Adrenal gland (tissue), 12 donors: Measurements from ENCODE around the gene LRRC59. TPM values are rescaled to one million over a fixed set of nuclear protein-coding genes. Genes with fewer than 3 reads are reported as not detected.

Experiments
- DNase-seq, 7 donors: peaks; one replicate each; pipeline ENCODE4 v3.0.0-alpha.2; 2019 to 2020
- H3K27ac ChIP-seq, 5 donors: fragments of 200-600 bp; sonication (generic) in 4 of 5; 1 replicate in 3 of 5; 2 replicates in 2 of 5; pipeline versions ENCODE4 v1.5.1 to v1.8.0; 2016 to 2020; ENCODE audit warnings: mild to moderate bottlenecking in 1 of 5
- H3K27me3 ChIP-seq: fragments of 200-600 bp; 2 replicates; pipeline ENCODE4 v1.8.0; 2021
- H3K36me3 ChIP-seq, 2 donors: fragments of 200-600 bp; replicated peaks in 1 of 2; 1 replicate in 1 of 2; 2 replicates in 1 of 2; pipeline versions ENCODE4 v1.5.1 to v1.8.0; 2018 to 2022
- H3K4me1 ChIP-seq, 2 donors: fragments of 200-600 bp; replicated peaks in 1 of 2; 1 replicate in 1 of 2; 2 replicates in 1 of 2; pipeline versions ENCODE4 v1.5.1 to v1.8.0; 2018 to 2021
- H3K4me3 ChIP-seq, 4 donors: fragments of 200-600 bp; sonication (generic) in 3 of 4; one replicate each; pipeline ENCODE4 v1.5.1; 2016 to 2018
- H3K9me3 ChIP-seq, 3 donors: fragments of 200-600 bp; sonication (generic) in 1 of 3; replicated peaks in 1 of 3; 1 replicate in 2 of 3; 2 replicates in 1 of 3; pipeline versions ENCODE4 v1.5.1 to v1.8.0; 2016 to 2021
- CTCF ChIP-seq, 6 experiments: fragments of 450-650 bp in 4 of 6; fragments of 200-600 bp in 2 of 6; sonication (generic) in 1 of 6; IDR thresholded peaks; 1 replicate in 5 of 6; 2 replicates in 1 of 6; pipeline versions ENCODE4 v1.5.1 to v1.8.0; 2016 to 2021; ENCODE audit warnings: antibody characterized with exemption in 6 of 6, mild to moderate bottlenecking in 2 of 6, moderate library complexity in 1 of 6
- POLR2A ChIP-seq, 2 donors: fragments of 450-650 bp; IDR thresholded peaks; one replicate each; pipeline ENCODE4 v1.6.1; 2017; ENCODE audit warnings: antibody characterized with exemption in 2 of 2, mild to moderate bottlenecking in 2 of 2, moderate library complexity in 1 of 2
- WGBS, 4 donors: extraction: QIAGEN DNeasy Blood & Tissue Kit in 2 of 4; methylation state at CpG; one replicate each; pipeline versions ENCODE4 v1.1.5 to v1.1.7; 2013 to 2017; 5-methylcytosine and 5-hydroxymethylcytosine counted together
- intact Hi-C, 2 donors: fragments of 100-400 bp; cut with DNase I; formaldehyde crosslinking; loops; one replicate each; pipeline versions ENCODE4 v1.14.1 to v1.15.0; 2022 to 2023
- polyA plus RNA-seq, 3 donors: library from polyadenylated mRNA; stranded (reverse); fragments of 200-250 nt in 2 of 3; fragments of 350-450 nt in 1 of 3; fragmentation: Illumina TruSeq in 1 of 3; extraction: RNeasy Lipid Tissue Mini Kit (QIAGEN cat#74804) in 1 of 3; gene quantifications; one replicate each; pipeline ENCODE4 v1.2.3, GENCODE V29; 2013 to 2014
- small RNA-seq, 2 donors: library from RNA; depleted of rRNA; stranded (forward); fragments of <200 nt; gene quantifications; one replicate each; pipeline ENCODE3, GENCODE V24; 2016
- total RNA-seq, 9 donors: library from RNA; depleted of rRNA in 4 of 9; stranded (reverse); fragments of >200 nt in 4 of 9; fragments of 120-200 nt in 1 of 9; fragmentation: NEBNext Ultra II Directional in 1 of 9; extraction: Animal tissue kit (Norgen Biotek cat#: 25700) in 1 of 9; gene quantifications; one replicate each; pipeline versions ENCODE4 v1.1.0 to v1.2.4, GENCODE V29; 2013 to 2023
- donor health status: healthy with polysubstance abuse.
- donor health status: Bipolar disorder and iron deficiency.
- donor health status: DM: yes; HTN: yes; CAD: no.
- donor health status: DM: no; HTN: no; CAD: no.
- donor health status: DM: no; HTN: no; CAD: no.
- donor health status: DM: yes; HTN: yes; CAD: no.

LRRC59 gene
- total and polyA plus RNA-seq, 12 donors, result 38.0 to 337 (median 107) TPM

DNA sequence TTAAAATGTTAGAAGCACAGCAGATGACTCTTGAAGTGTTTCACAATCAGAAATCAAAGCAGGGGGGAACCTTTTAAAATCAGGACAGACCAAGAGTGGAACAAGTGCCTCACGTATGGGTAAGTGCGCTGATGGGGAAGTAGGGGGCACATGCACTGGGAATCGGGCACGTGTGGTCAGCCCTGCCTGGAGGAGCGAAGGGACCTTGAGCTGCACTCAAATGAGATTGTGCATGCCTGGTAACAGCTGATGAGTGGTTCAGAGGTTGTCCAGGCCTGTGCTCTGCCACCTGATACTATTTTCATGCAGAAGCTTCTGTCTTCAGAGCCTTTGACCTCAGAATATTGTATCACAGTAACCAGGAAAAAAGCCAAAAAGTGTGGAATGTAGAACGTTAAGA, 65.1 kb downstream of the LRRC59 start:
- WGBS, 4 donors, result 27 to 38% (median 31%) methylated on average over 6 of the region's 6 CpGs
- intact Hi-C loops, result no loop called here
- TF ChIP-seq CTCF (IDR thresholded peaks at IDR 0.05) (no peak), POLR2A (IDR thresholded peaks at IDR 0.05) (no peak)
- H3K27me3 ChIP-seq, result no peaks in the 10 kb centered on the region
- H3K9me3 ChIP-seq, result no peaks in the 10 kb centered on the region
- DNase-seq, result peak in 6 of 7 donors; percentile 60 to 78 (median 72)
- H3K4me1 ChIP-seq, result peaks cover 0 to 10% of the 10 kb centered on the region in 2 donors
- peak overlapping the region in 2 of 5 donors; percentile 37 to 75 for H3K27ac ChIP-seq
- no peak overlapping the region for H3K4me3 ChIP-seq
- H3K36me3 ChIP-seq, result no peaks in the 10 kb centered on the region

Small RNA genes within 50 kb of the gene (small RNA-seq; reads per million reads assigned to genes)
- 0 reads per million in 2 donors for gene RF00019

Other genes starting within 250 kb of the LRRC59 start
- gene PPP1R9B, start 246.8 kb downstream of the LRRC59 start, total RNA-seq, result 10 to 100 TPM; 23.1 to 87.0 (median 52.7) TPM
- gene PPP1R9B, start 246.8 kb downstream of the LRRC59 start, polyA plus RNA-seq, result 100 to 1,000 TPM in 1 of 3 donors, 10 to 100 TPM in 2; 21.8 to 128 (median 27.2) TPM
- 1 to 10 TPM in 3 of 9 donors, under 1 TPM in 3, not detected in 3; 0.28 to 3.0 (median 0.95) TPM for gene SGCA, start 231.5 kb downstream of the LRRC59 start, total RNA-seq
- 1 to 10 TPM in 2 of 3 donors, not detected in 1; 5.2 to 5.5 TPM for gene SGCA, start 231.5 kb downstream of the LRRC59 start, polyA plus RNA-seq
- gene COL1A1, start 195.9 kb downstream of the LRRC59 start, total RNA-seq, result 100 to 1,000 TPM in 5 of 9 donors, 10 to 100 TPM in 4; 50.2 to 263 (median 134) TPM
- gene COL1A1, start 195.9 kb downstream of the LRRC59 start, polyA plus RNA-seq, result 100 to 1,000 TPM in 1 of 3 donors, 10 to 100 TPM in 2; 39.6 to 101 (median 40.1) TPM
- gene TMEM92, start 123.1 kb downstream of the LRRC59 start, total RNA-seq, result under 1 TPM in 1 of 9 donors, not detected in 8; 0.06 TPM
- gene TMEM92, start 123.1 kb downstream of the LRRC59 start, polyA plus RNA-seq, result under 1 TPM in 1 of 3 donors, not detected in 2; 0.13 TPM
- gene XYLT2, start 51.4 kb downstream of the LRRC59 start, total RNA-seq, result 10 to 100 TPM; 14.7 to 40.3 (median 31.9) TPM
- 10 to 100 TPM in 2 of 3 donors, 1 to 10 TPM in 1; 4.6 to 29.8 (median 16.2) TPM for gene XYLT2, start 51.4 kb downstream of the LRRC59 start, polyA plus RNA-seq
- 100 to 1,000 TPM in 3 of 9 donors, 10 to 100 TPM in 6; 75.0 to 159 (median 93.4) TPM for gene MRPL27, start 24.3 kb downstream of the LRRC59 start, total RNA-seq
- gene MRPL27, start 24.3 kb downstream of the LRRC59 start, polyA plus RNA-seq, result 100 to 1,000 TPM in 2 of 3 donors, 10 to 100 TPM in 1; 96.4 to 287 (median 159) TPM
- gene EME1, start 24.3 kb downstream of the LRRC59 start, total RNA-seq, result 1 to 10 TPM in 3 of 9 donors, under 1 TPM in 6; 0.18 to 5.2 (median 0.55) TPM
- gene EME1, start 24.3 kb downstream of the LRRC59 start, polyA plus RNA-seq, result 1 to 10 TPM in 1 of 3 donors, under 1 TPM in 2; 0.48 to 1.5 (median 0.84) TPM
- 100 to 1,000 TPM in 8 of 9 donors, 10 to 100 TPM in 1; 92.1 to 434 (median 192) TPM for gene ACSF2, start 28.7 kb upstream of the LRRC59 start, total RNA-seq
- 100 to 1,000 TPM in 2 of 3 donors, 10 to 100 TPM in 1; 92.5 to 306 (median 253) TPM for gene ACSF2, start 28.7 kb upstream of the LRRC59 start, polyA plus RNA-seq
- gene CHAD, start 71.4 kb upstream of the LRRC59 start, total RNA-seq, result 10 to 100 TPM in 2 of 9 donors, 1 to 10 TPM in 7; 1.7 to 26.6 (median 5.7) TPM
- 10 to 100 TPM in 2 of 3 donors, 1 to 10 TPM in 1; 7.2 to 11.1 (median 10.9) TPM for gene CHAD, start 71.4 kb upstream of the LRRC59 start, polyA plus RNA-seq
- gene RSAD1, start 81.3 kb upstream of the LRRC59 start, total RNA-seq, result 10 to 100 TPM; 28.4 to 77.3 (median 51.7) TPM
- 10 to 100 TPM; 31.6 to 69.0 (median 60.5) TPM for gene RSAD1, start 81.3 kb upstream of the LRRC59 start, polyA plus RNA-seq
- 1 to 10 TPM in 7 of 9 donors, under 1 TPM in 1, not detected in 1; 0.12 to 8.9 (median 2.3) TPM for gene MYCBPAP, start 110.9 kb upstream of the LRRC59 start, total RNA-seq
- gene MYCBPAP, start 110.9 kb upstream of the LRRC59 start, polyA plus RNA-seq, result 1 to 10 TPM in 2 of 3 donors, under 1 TPM in 1; 0.27 to 4.4 (median 2.2) TPM
- gene EPN3, start 135.2 kb upstream of the LRRC59 start, total RNA-seq, result 10 to 100 TPM in 7 of 9 donors, 1 to 10 TPM in 2; 1.7 to 96.1 (median 36.0) TPM
- gene EPN3, start 135.2 kb upstream of the LRRC59 start, polyA plus RNA-seq, result 10 to 100 TPM in 2 of 3 donors, 1 to 10 TPM in 1; 1.2 to 32.3 (median 10.5) TPM
- 100 to 1,000 TPM in 7 of 9 donors, 10 to 100 TPM in 2; 52.1 to 205 (median 151) TPM for gene SPATA20, start 149.7 kb upstream of the LRRC59 start, total RNA-seq
- 100 to 1,000 TPM in 2 of 3 donors, 10 to 100 TPM in 1; 12.7 to 246 (median 150) TPM for gene SPATA20, start 149.7 kb upstream of the LRRC59 start, polyA plus RNA-seq
- 1 to 10 TPM in 1 of 9 donors, under 1 TPM in 7, not detected in 1; 0.06 to 2.6 (median 0.20) TPM for gene CACNA1G, start 163.2 kb upstream of the LRRC59 start, total RNA-seq
- gene CACNA1G, start 163.2 kb upstream of the LRRC59 start, polyA plus RNA-seq, result under 1 TPM; 0.05 to 0.24 (median 0.07) TPM
- 100 to 1,000 TPM in 8 of 9 donors, 1 to 10 TPM in 1; 7.2 to 422 (median 239) TPM for gene ABCC3, start 237.4 kb upstream of the LRRC59 start, total RNA-seq
- gene ABCC3, start 237.4 kb upstream of the LRRC59 start, polyA plus RNA-seq, result 100 to 1,000 TPM; 164 to 448 (median 414) TPM